Esophagus muscularis mucosa (tissue), 4 donors: ENCODE results near the gene CD40.

Experiments
- CTCF ChIP-seq, 3 experiments: fragments of 200-600 bp in 2 of 3; fragments of 450-650 bp in 1 of 3; sonication (generic) in 2 of 3; IDR thresholded peaks; one replicate each; pipeline ENCODE4 v1.5.1; 2017 to 2019; ENCODE audit warnings: antibody characterized with exemption in 3 of 3, mild to moderate bottlenecking in 2 of 3, moderate library complexity in 1 of 3
- EP300 ChIP-seq: sonication (generic); formaldehyde crosslinking; IDR thresholded peaks from one replicate; pipeline ENCODE4 v1.6.1; 2017; ENCODE audit warnings: antibody characterized with exemption
- POLR2A ChIP-seq: fragments of 450-650 bp; IDR thresholded peaks from one replicate; pipeline ENCODE4 v1.6.1; 2017; ENCODE audit warnings: antibody characterized with exemption, moderate library complexity, mild to moderate bottlenecking, low read depth
- POLR2AphosphoS5 ChIP-seq, 2 donors: sonication (generic); formaldehyde crosslinking; IDR thresholded peaks; one replicate each; pipeline ENCODE4 v1.6.1; 2017; ENCODE audit warnings: antibody characterized with exemption in 2 of 2

GRCh38 chr20:46084805-46085178 is 33.3 kb upstream of the CD40 start:
- TF ChIP-seq CTCF (IDR thresholded peaks at IDR 0.05), result no peak
- no peak for TF ChIP-seq POLR2A
- TF ChIP-seq POLR2AphosphoS5 (IDR thresholded peaks at IDR 0.05), result no peak
- no peak for TF ChIP-seq EP300
